SU-DHL-6 (cell line): ENCODE results near the gene SSNA1.

ENCODE experiments used
- H2AFZ ChIP-seq: fragments of 200-600 bp; sonication (generic); 2 replicates; pipeline ENCODE4 v1.6.1; 2014; ENCODE audit warnings: low read depth, mild to moderate bottlenecking, moderate library complexity, mixed read lengths, antibody characterized with exemption, low read length; ENCODE audit not compliant: severe bottlenecking
- H3F3A ChIP-seq: fragments of 200-600 bp; shearing (Covaris generic); 2 replicates; pipeline ENCODE4 v1.6.0; 2016; ENCODE audit warnings: antibody characterized with exemption, mild to moderate bottlenecking; ENCODE audit not compliant: insufficient read depth
- H3K27ac ChIP-seq: fragments of 200-600 bp; sonication (generic); 2 replicates; pipeline ENCODE4 v1.5.1; 2016; ENCODE audit warnings: low read depth, mild to moderate bottlenecking, low read length, moderate library complexity, mixed read lengths
- H3K27me3 ChIP-seq: fragments of 200-600 bp; sonication (generic), shearing (Covaris generic); 2 replicates; pipeline ENCODE4 v1.6.0; 2014; ENCODE audit warnings: mild to moderate bottlenecking, low read length
- H3K36me3 ChIP-seq: fragments of 200-600 bp; sonication (generic); 2 replicates; pipeline ENCODE4 v1.6.1; 2014; ENCODE audit warnings: mild to moderate bottlenecking, low read length, mixed read lengths
- H3K4me2 ChIP-seq: fragments of 300-600, 200-600 bp; shearing (Covaris generic), sonication (generic); 2 replicates; pipeline ENCODE4 v1.6.0; 2014; ENCODE audit warnings: low read length, low read depth, mild to moderate bottlenecking; ENCODE audit not compliant: poor library complexity, severe bottlenecking
- H3K4me3 ChIP-seq: fragments of 200-600 bp; sonication (generic); 2 replicates; pipeline ENCODE4 v1.5.1; 2014; ENCODE audit warnings: antibody characterized with exemption, low read length, mild to moderate bottlenecking, mixed read lengths; ENCODE audit not compliant: insufficient read depth, poor library complexity, severe bottlenecking
- H3K79me2 ChIP-seq: fragments of 200-600 bp; sonication (generic); 2 replicates; pipeline ENCODE4 v1.6.1; 2014; ENCODE audit warnings: mild to moderate bottlenecking, low read length, moderate library complexity; ENCODE audit not compliant: insufficient read depth
- H3K9ac ChIP-seq: fragments of 200-600 bp; sonication (generic); 2 replicates; pipeline ENCODE4 v1.7.0; 2014; ENCODE audit warnings: mild to moderate bottlenecking, low read length
- H3K9me2 ChIP-seq: fragments of 200-600 bp; sonication (generic); replicated peaks from 2 replicates; pipeline ENCODE4 v1.6.1; 2014; ENCODE audit warnings: low read length; ENCODE audit not compliant: insufficient read depth
- H3K9me3 ChIP-seq: fragments of 200-600 bp; sonication (generic); 2 replicates; pipeline ENCODE4 v1.6.1; 2014; ENCODE audit warnings: low read length, mixed read lengths; ENCODE audit not compliant: insufficient read depth
- H4K20me1 ChIP-seq: fragments of 200-600 bp; sonication (generic); 2 replicates; pipeline ENCODE4 v1.6.1; 2014; ENCODE audit warnings: low read depth, mild to moderate bottlenecking, antibody characterized with exemption, low read length, moderate library complexity, mixed read lengths
- CTCF ChIP-seq: fragments of 200-600 bp; sonication (generic); IDR thresholded peaks from one replicate; pipeline ENCODE4 v1.5.1; 2017; ENCODE audit warnings: antibody characterized with exemption, mild to moderate bottlenecking, low read length, moderate library complexity; ENCODE audit not compliant: insufficient read depth, poor library complexity, severe bottlenecking
- EZH2phosphoT487 ChIP-seq: fragments of 200-600 bp; sonication (generic), shearing (Covaris generic); conservative IDR thresholded peaks from 2 replicates; pipeline ENCODE4 v1.6.1; 2018; ENCODE audit warnings: mild to moderate bottlenecking, antibody characterized with exemption, low read length, moderate library complexity, mixed read lengths

Gene SSNA1

GRCh38 chr9:137218754-137219271, 30.3 kb downstream of the SSNA1 start:
- TF ChIP-seq CTCF (no peak), EZH2phosphoT487 (no peak)
- Histone ChIP-seq H3K9ac (no peak overlapping the region), H3K27ac (no peak overlapping the region), H3K9me3 (no peaks in the 10 kb centered on the region), H4K20me1 (no peaks in the 10 kb centered on the region), H3K27me3 (no peaks in the 10 kb centered on the region), H3K79me2 (no peaks in the 10 kb centered on the region), H3F3A (no peaks in the 10 kb centered on the region), H3K9me2 (no peaks in the 10 kb centered on the region), H3K4me3 (no peak overlapping the region), H2AFZ (no peak overlapping the region), H3K4me2 (no peak overlapping the region), H3K36me3 (no peaks in the 10 kb centered on the region)

GRCh38 chr9:137219757-137220316, 31.4 kb downstream of the SSNA1 start:
- TF ChIP-seq CTCF (no peak), EZH2phosphoT487 (no peak)
- H3F3A ChIP-seq = no peaks in the 10 kb centered on the region
- no peak overlapping the region for H3K4me2 ChIP-seq
- no peak overlapping the region for H2AFZ ChIP-seq
- H3K4me3 ChIP-seq = no peak overlapping the region
- no peak overlapping the region for H3K9ac ChIP-seq
- H3K79me2 ChIP-seq = no peaks in the 10 kb centered on the region
- no peaks in the 10 kb centered on the region for H4K20me1 ChIP-seq
- H3K9me3 ChIP-seq = no peaks in the 10 kb centered on the region
- no peaks in the 10 kb centered on the region for H3K9me2 ChIP-seq
- H3K36me3 ChIP-seq = no peaks in the 10 kb centered on the region
- no peaks in the 10 kb centered on the region for H3K27me3 ChIP-seq
- H3K27ac ChIP-seq = no peak overlapping the region

GRCh38 chr9:137220317-137221094, 32.0 kb downstream of the SSNA1 start:
- H4K20me1 ChIP-seq = no peaks in the 10 kb centered on the region
- no peak overlapping the region for H2AFZ ChIP-seq
- no peaks in the 10 kb centered on the region for H3K79me2 ChIP-seq
- no peaks in the 10 kb centered on the region for H3K27me3 ChIP-seq
- TF ChIP-seq CTCF (no peak), EZH2phosphoT487 (no peak)
- no peaks in the 10 kb centered on the region for H3K36me3 ChIP-seq
- no peak overlapping the region for H3K27ac ChIP-seq
- H3K9me3 ChIP-seq = no peaks in the 10 kb centered on the region
- H3K4me3 ChIP-seq = no peak overlapping the region
- H3K9me2 ChIP-seq = no peaks in the 10 kb centered on the region
- no peak overlapping the region for H3K9ac ChIP-seq
- H3K4me2 ChIP-seq = no peak overlapping the region
- no peaks in the 10 kb centered on the region for H3F3A ChIP-seq
